B cell (primary cell): ENCODE measurements around the gene DYNLL2.

Source experiments
- EZH2 ChIP-seq: IDR thresholded peaks from 2 replicates; pipeline ENCODE4 v1.6.1; 2012; ENCODE audit warnings: borderline replicate concordance, low read depth, mild to moderate bottlenecking, moderate library complexity, low read length; ENCODE audit not compliant: insufficient read depth, poor library complexity, severe bottlenecking
- TF ChIP-seq, protein P1 (sequence below): fragments of 200-600 bp; IDR thresholded peaks from one replicate; pipeline ENCODE4 v1.8.0; 2022; ENCODE audit warnings: antibody characterized with exemption, mild to moderate bottlenecking

DNA sequence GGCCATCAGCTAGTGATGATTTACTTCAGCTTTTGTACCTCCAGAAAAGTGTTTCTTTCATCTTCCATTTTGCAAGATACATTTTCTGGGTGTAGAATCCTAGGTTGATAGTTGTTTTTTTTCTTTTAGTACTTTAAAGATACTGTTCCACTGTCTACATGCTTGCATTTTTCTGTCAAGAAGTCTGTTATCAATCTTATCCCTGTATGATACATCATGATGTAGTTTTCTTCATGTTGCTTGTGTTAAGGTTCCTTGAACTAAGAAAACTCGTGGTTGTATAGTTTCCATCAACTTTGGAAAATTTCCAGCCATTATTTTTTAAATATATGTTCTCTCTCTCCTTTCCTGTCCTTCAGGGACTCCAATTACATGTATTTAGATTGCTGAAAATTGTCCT is 24.1 kb downstream of the DYNLL2 start:
- TF ChIP-seq, protein P1, sequence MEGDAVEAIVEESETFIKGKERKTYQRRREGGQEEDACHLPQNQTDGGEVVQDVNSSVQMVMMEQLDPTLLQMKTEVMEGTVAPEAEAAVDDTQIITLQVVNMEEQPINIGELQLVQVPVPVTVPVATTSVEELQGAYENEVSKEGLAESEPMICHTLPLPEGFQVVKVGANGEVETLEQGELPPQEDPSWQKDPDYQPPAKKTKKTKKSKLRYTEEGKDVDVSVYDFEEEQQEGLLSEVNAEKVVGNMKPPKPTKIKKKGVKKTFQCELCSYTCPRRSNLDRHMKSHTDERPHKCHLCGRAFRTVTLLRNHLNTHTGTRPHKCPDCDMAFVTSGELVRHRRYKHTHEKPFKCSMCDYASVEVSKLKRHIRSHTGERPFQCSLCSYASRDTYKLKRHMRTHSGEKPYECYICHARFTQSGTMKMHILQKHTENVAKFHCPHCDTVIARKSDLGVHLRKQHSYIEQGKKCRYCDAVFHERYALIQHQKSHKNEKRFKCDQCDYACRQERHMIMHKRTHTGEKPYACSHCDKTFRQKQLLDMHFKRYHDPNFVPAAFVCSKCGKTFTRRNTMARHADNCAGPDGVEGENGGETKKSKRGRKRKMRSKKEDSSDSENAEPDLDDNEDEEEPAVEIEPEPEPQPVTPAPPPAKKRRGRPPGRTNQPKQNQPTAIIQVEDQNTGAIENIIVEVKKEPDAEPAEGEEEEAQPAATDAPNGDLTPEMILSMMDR: no peak
- no peak for TF ChIP-seq EZH2
